Thoracic aorta (tissue), 2 donors: ENCODE measurements around the gene ANKRD17. TPM values are rescaled to one million over a fixed set of nuclear protein-coding genes. Genes with fewer than 3 reads are reported as not detected.

ENCODE experiments used
- ATAC-seq: fragments of 150-250 bp; one replicate; pipeline ENCODE4 v1.8.0; 2017; ENCODE audit warnings: low read depth; ENCODE audit not compliant: insufficient number of reproducible peaks, low FRiP score
- DNase-seq: peaks from one replicate; pipeline ENCODE4 v3.0.0-alpha.2; 2020; ENCODE audit warnings: low spot score
- H3K27ac ChIP-seq, 2 donors: fragments of 200-600 bp; sonication (generic); 1 replicate in 1 of 2; 2 replicates in 1 of 2; pipeline ENCODE4 v1.5.1; 2016; ENCODE audit warnings: mild to moderate bottlenecking in 2 of 2, moderate library complexity in 2 of 2
- H3K27me3 ChIP-seq: fragments of 200-600 bp; sonication (generic); replicated peaks from 2 replicates; pipeline ENCODE4 v1.6.0; 2016; ENCODE audit warnings: mild to moderate bottlenecking; ENCODE audit not compliant: insufficient read depth
- H3K36me3 ChIP-seq: fragments of 200-600 bp; sonication (generic); one replicate; pipeline ENCODE4 v1.5.1; 2016
- H3K4me1 ChIP-seq, 2 donors: fragments of 200-600 bp; sonication (generic); 1 replicate in 1 of 2; 2 replicates in 1 of 2; pipeline versions ENCODE4 v1.5.1 to v1.6.0; 2016; ENCODE audit warnings: low read depth in 2 of 2, mild to moderate bottlenecking in 1 of 2; ENCODE audit not compliant: control insufficient read depth in 1 of 2
- H3K4me3 ChIP-seq: fragments of 200-600 bp; sonication (generic); 2 replicates; pipeline ENCODE4 v1.5.1; 2016; ENCODE audit warnings: mild to moderate bottlenecking
- H3K9me3 ChIP-seq: fragments of 200-600 bp; sonication (generic); 2 replicates; pipeline ENCODE4 v1.5.1; 2016
- CTCF ChIP-seq: fragments of 200-600 bp; sonication (generic); IDR thresholded peaks from one replicate; pipeline ENCODE4 v1.5.1; 2019; ENCODE audit warnings: antibody characterized with exemption
- total RNA-seq, 2 donors: library from RNA; depleted of rRNA; stranded (reverse); fragments of >200 nt; gene quantifications; one replicate each; pipeline versions ENCODE4 v1.1.0 to v1.2.3, GENCODE V29; 2016

The ANKRD17 gene
- total RNA-seq, 2 donors from 2014 or later: 49.3 to 58.8 TPM

GRCh38 chr4:73281982-73282381 lies 23.4 kb upstream of the ANKRD17 start:
- no peaks in the 10 kb centered on the region for H3K9me3 ChIP-seq
- H3K27ac ChIP-seq: no peak overlapping the region
- DNase-seq: no peak
- peaks cover 0 to 12% of the 10 kb centered on the region in 2 donors for H3K4me1 ChIP-seq
- TF ChIP-seq CTCF: no peak
- ATAC-seq: no peak
- no peak overlapping the region for H3K4me3 ChIP-seq
- no peaks in the 10 kb centered on the region for H3K27me3 ChIP-seq
- no peaks in the 10 kb centered on the region for H3K36me3 ChIP-seq

GRCh38 chr4:73281396-73281795 lies 22.8 kb upstream of the ANKRD17 start:
- ATAC-seq: no peak
- H3K27ac ChIP-seq: no peak overlapping the region

GRCh38 chr4:73277201-73277600 lies 18.6 kb upstream of the ANKRD17 start:
- Histone ChIP-seq H3K4me1 (peaks cover 0 to 11% of the 10 kb centered on the region in 2 donors), H3K4me3 (no peak overlapping the region), H3K9me3 (no peaks in the 10 kb centered on the region), H3K36me3 (no peaks in the 10 kb centered on the region), H3K27ac (no peak overlapping the region), H3K27me3 (no peaks in the 10 kb centered on the region)
- no peak for TF ChIP-seq CTCF
- ATAC-seq (no peak), DNase-seq (no peak)

More at GRCh38 chr4:73281396-73281795, 22.8 kb upstream of the ANKRD17 start:
- H3K4me3 ChIP-seq: no peak overlapping the region
- H3K27me3 ChIP-seq: no peaks in the 10 kb centered on the region
- no peak for DNase-seq
- no peaks in the 10 kb centered on the region for H3K36me3 ChIP-seq
- no peak for TF ChIP-seq CTCF
- peaks cover 0 to 12% of the 10 kb centered on the region in 2 donors for H3K4me1 ChIP-seq
- H3K9me3 ChIP-seq: no peaks in the 10 kb centered on the region

- no peaks in the 10 kb centered on the region for H3K4me1 ChIP-seq
- no peaks in the 10 kb centered on the region for H3K9me3 ChIP-seq
- DNase-seq (no peak), ATAC-seq (no peak)
- H3K27ac ChIP-seq: no peak overlapping the region
- H3K36me3 ChIP-seq: no peaks in the 10 kb centered on the region
- no peak for TF ChIP-seq CTCF
- no peak overlapping the region for H3K4me3 ChIP-seq
- H3K27me3 ChIP-seq: no peaks in the 10 kb centered on the region
These were observed 16.7 kb upstream of the ANKRD17 start for GRCh38 chr4:73275318-73275654.

- H3K27ac ChIP-seq: no peak overlapping the region
- DNase-seq: no peak
- no peak for ATAC-seq
- no peak overlapping the region for H3K4me3 ChIP-seq
- H3K27me3 ChIP-seq: no peaks in the 10 kb centered on the region
- no peak for TF ChIP-seq CTCF
- H3K36me3 ChIP-seq: no peaks in the 10 kb centered on the region
- H3K4me1 ChIP-seq: no peaks in the 10 kb centered on the region
- no peaks in the 10 kb centered on the region for H3K9me3 ChIP-seq
These were observed 14.2 kb upstream of the ANKRD17 start for GRCh38 chr4:73272816-73273215.
